HG02642 (cell line): ENCODE measurements around the gene TNIP1.

Source experiments
- ATAC-seq: cut with Tn5 transposase; IDR thresholded peaks from one replicate; pipeline ENCODE4 v1.9.1; 2021; ENCODE audit warnings: mild to moderate bottlenecking; ENCODE audit not compliant: unreplicated experiment, poor library complexity

Gene TNIP1

GRCh38 chr5:151005950-151006576 is 74.8 kb downstream of the TNIP1 start:
- no peak for ATAC-seq

GRCh38 chr5:151005187-151005949 is 75.5 kb downstream of the TNIP1 start:
- ATAC-seq: no peak

GRCh38 chr5:151004499-151004898 is 76.3 kb downstream of the TNIP1 start:
- ATAC-seq: no peak

- no peak for ATAC-seq
These were observed 77.4 kb downstream of the TNIP1 start for GRCh38 chr5:151003503-151003860.

GRCh38 chr5:151002681-151003502 is 77.9 kb downstream of the TNIP1 start:
- ATAC-seq: no peak

GRCh38 chr5:151002250-151002649 is 78.6 kb downstream of the TNIP1 start:
- no peak for ATAC-seq

- no peak for ATAC-seq
These were observed 79.4 kb downstream of the TNIP1 start for GRCh38 chr5:151001436-151001835.

- no peak for ATAC-seq
These were observed 81.0 kb downstream of the TNIP1 start for GRCh38 chr5:150999704-151000442.

GRCh38 chr5:150993826-150994412 is 86.9 kb downstream of the TNIP1 start:
- no peak for ATAC-seq

- no peak for ATAC-seq
These were observed 87.4 kb downstream of the TNIP1 start for GRCh38 chr5:150993422-150993821.

GRCh38 chr5:150992705-150993104 is 88.1 kb downstream of the TNIP1 start:
- no peak for ATAC-seq

- no peak for ATAC-seq
These were observed 91.1 kb downstream of the TNIP1 start for GRCh38 chr5:150989695-150990094.

GRCh38 chr5:150987746-150988145 is 93.1 kb downstream of the TNIP1 start:
- no peak for ATAC-seq
